Panc1 (cell line): Measurements from ENCODE around the gene ZDBF2. TPM values are rescaled to one million over a fixed set of nuclear protein-coding genes. Genes with fewer than 3 reads are reported as not detected.

Experiments
- ATAC-seq: fragments of 200-7000 bp; cut with Tn5 transposase; 2 replicates; pipeline ENCODE4 v1.9.1; 2020; ENCODE audit warnings: mild to moderate bottlenecking, moderate library complexity
- BruUV-seq: library from RNA; stranded (reverse); fragments of 400-500 nt; replicated peaks from 2 replicates; lab custom pipeline; 2021; lab: Mats Ljungman, UMichigan
- CTCF ChIA-PET: fragments of 300-600 bp; sonication (Branson Sonifier 250); formaldehyde crosslinking; loops from one replicate; lab custom pipeline; 2022; ENCODE audit warnings: antibody characterized with exemption; lab: Charles Lee
- POLR2A ChIA-PET: fragments of 300-600 bp; sonication (Branson Sonifier 250); formaldehyde crosslinking; loops from one replicate; lab custom pipeline; 2022; ENCODE audit warnings: antibody characterized with exemption; lab: Charles Lee
- DNase-seq: peaks from one replicate; pipeline ENCODE4 v3.0.0-alpha.2; 2010; ENCODE audit warnings: low read depth, low spot score
- H3K27ac ChIP-seq: 2 replicates; pipeline ENCODE4 v1.5.1; 2011; ENCODE audit warnings: mild to moderate bottlenecking, low read length, inconsistent platforms
- H3K27me3 ChIP-seq: fragments of 200-500 bp; sonication (Bioruptor generic); 2 replicates; pipeline ENCODE4 v1.6.0; 2014; ENCODE audit warnings: low read length, inconsistent platforms; ENCODE audit not compliant: control insufficient read depth, insufficient read depth
- H3K36me3 ChIP-seq: fragments of 200-500 bp; sonication (Bioruptor generic); 2 replicates; pipeline ENCODE4 v1.5.1; 2014; ENCODE audit warnings: inconsistent platforms, mild to moderate bottlenecking, low read length, moderate library complexity; ENCODE audit not compliant: control insufficient read depth, insufficient read depth
- H3K4me1 ChIP-seq: 2 replicates; pipeline ENCODE4 v1.5.1; 2011; ENCODE audit warnings: inconsistent platforms, mild to moderate bottlenecking, low read length, moderate library complexity; ENCODE audit not compliant: control insufficient read depth, insufficient read depth
- H3K4me3 ChIP-seq, 2 experiments: 2 replicates each; pipeline ENCODE4 v1.5.1; 2011 to 2012; ENCODE audit warnings: low read depth in 2 of 2, low read length in 2 of 2, mild to moderate bottlenecking in 2 of 2, inconsistent platforms in 1 of 2, moderate library complexity in 1 of 2
- H3K9me3 ChIP-seq: fragments of 200-500 bp; sonication (Bioruptor generic); 2 replicates; pipeline ENCODE4 v1.5.1; 2014; ENCODE audit warnings: low read depth, mild to moderate bottlenecking, inconsistent platforms, low read length, moderate library complexity; ENCODE audit not compliant: control insufficient read depth, insufficient read depth
- CTCF ChIP-seq: fragments of 450-650 bp; IDR thresholded peaks from 2 replicates; pipeline ENCODE4 v1.5.1; 2017; ENCODE audit warnings: mild to moderate bottlenecking
- POLR2AphosphoS5 ChIP-seq: IDR thresholded peaks from 2 replicates; pipeline ENCODE4 v1.6.1; 2012; ENCODE audit warnings: mild to moderate bottlenecking, low read depth, low read length, moderate library complexity
- REST ChIP-seq, 2 experiments: IDR thresholded peaks; 2 replicates each; pipeline ENCODE4 v1.6.1; 2011 to 2012; ENCODE audit warnings: low read depth in 2 of 2, control low read depth in 1 of 2, low read length in 1 of 2, mild to moderate bottlenecking in 1 of 2, moderate library complexity in 1 of 2; ENCODE audit not compliant: insufficient read depth in 1 of 2
- SIN3A ChIP-seq: IDR thresholded peaks from 2 replicates; pipeline ENCODE4 v1.6.1; 2012; ENCODE audit warnings: low read depth, mild to moderate bottlenecking, low read length, moderate library complexity, borderline replicate concordance; ENCODE audit not compliant: insufficient read depth
- TCF7L2 ChIP-seq: IDR thresholded peaks from 2 replicates; pipeline ENCODE4 v1.6.1; 2011; ENCODE audit warnings: mild to moderate bottlenecking, low read depth, low read length, inconsistent platforms
- in situ Hi-C: cut with HindIII; loops from 2 replicates; pipeline ENCODE4 v1.10.0; 2016; ENCODE audit warnings: low sequenced_read_pairs, low pct_unique_long_range_greater_than_20kb
- intact Hi-C: fragments of 100-400 bp; cut with micrococcal nuclease; formaldehyde crosslinking; loops from one replicate; pipeline ENCODE4 v1.10.0; 2022; ENCODE audit not compliant: unreplicated experiment
- total RNA-seq: library from RNA; stranded (reverse); gene quantifications from one replicate; pipeline ENCODE4 v1.2.1, GENCODE V29; 2021; ENCODE audit not compliant: unreplicated experiment

Gene ZDBF2
- total RNA-seq, 1 experiment from 2014 or later = 4.2 TPM

- in situ Hi-C loops (no loop called here), intact Hi-C loops (no loop called here)
- DNase-seq (no peak), ATAC-seq (no peak)
- H3K36me3 ChIP-seq = no peaks in the 10 kb centered on the region
- POLR2A ChIA-PET = no interaction called here
- TF ChIP-seq SIN3A = no peak
- no peak for TF ChIP-seq REST (IDR thresholded peaks at IDR 0.05; ENCODE audit: insufficient read depth in 1 of 2, low read depth in 2 of 2, low read length in 1 of 2)
- TF ChIP-seq CTCF = no peak
- no peak for TF ChIP-seq POLR2AphosphoS5
- no peak for TF ChIP-seq TCF7L2
- no peak overlapping the region for H3K27ac ChIP-seq
- CTCF ChIA-PET = interaction anchor here (0.7 kb wide), 1 partner anchor 151 kb away, joined by 3 read pairs; no protein-coding TSS in a partner anchor
- no peaks in the 10 kb centered on the region for H3K27me3 ChIP-seq
- H3K9me3 ChIP-seq = no peaks in the 10 kb centered on the region
- H3K4me1 ChIP-seq = no peaks in the 10 kb centered on the region
- BruUV-seq = no TSS peak
- no peak overlapping the region for H3K4me3 ChIP-seq
These were observed 63.5 kb downstream of the ZDBF2 start for GRCh38 chr2:206337956-206338355.

GRCh38 chr2:206341396-206341795, 66.9 kb downstream of the ZDBF2 start:
- Histone ChIP-seq H3K4me1 (no peaks in the 10 kb centered on the region), H3K36me3 (no peaks in the 10 kb centered on the region), H3K9me3 (no peaks in the 10 kb centered on the region), H3K27me3 (no peaks in the 10 kb centered on the region), H3K27ac (no peak overlapping the region), H3K4me3 (no peak overlapping the region)
- intact Hi-C loops = no loop called here
- no TSS peak for BruUV-seq
- in situ Hi-C loops = no loop called here
- POLR2A ChIA-PET = no interaction called here
- ATAC-seq = no peak
- no peak for TF ChIP-seq SIN3A
- DNase-seq = no peak
- CTCF ChIA-PET = no interaction called here

GRCh38 chr2:206343144-206343543, 68.7 kb downstream of the ZDBF2 start:
- CTCF ChIA-PET = no interaction called here
- POLR2A ChIA-PET = no interaction called here
- H3K4me1 ChIP-seq = no peaks in the 10 kb centered on the region
- BruUV-seq = no TSS peak
- ATAC-seq = no peak
- intact Hi-C loops (no loop called here), in situ Hi-C loops (no loop called here)
- H3K9me3 ChIP-seq = no peaks in the 10 kb centered on the region
- no peaks in the 10 kb centered on the region for H3K36me3 ChIP-seq
- H3K27me3 ChIP-seq = no peaks in the 10 kb centered on the region
- TF ChIP-seq POLR2AphosphoS5 = no peak
- TF ChIP-seq TCF7L2 = no peak
- no peak for TF ChIP-seq REST (IDR thresholded peaks at IDR 0.05; ENCODE audit: insufficient read depth in 1 of 2, low read depth in 2 of 2, low read length in 1 of 2)
- TF ChIP-seq CTCF = no peak
- no peak for TF ChIP-seq SIN3A
- DNase-seq = no peak
- no peak overlapping the region for H3K27ac ChIP-seq
- H3K4me3 ChIP-seq = no peak overlapping the region
